GM18519 (cell line): Measurements from ENCODE around the gene F8.

Source experiments
- ATAC-seq: cut with Tn5 transposase; IDR thresholded peaks from one replicate; pipeline ENCODE4 v1.9.1; 2021; ENCODE audit warnings: mild to moderate bottlenecking, moderate library complexity; ENCODE audit not compliant: unreplicated experiment, low FRiP score

Gene F8

GRCh38 chrX:155022585-155022984 is at the start of gene F8:
Gene F8, minus strand, starts transcription at chrX:155022723. Its CDS starts 171 bp downstream, at chrX:155022552.
- ATAC-seq, result no peak

- no peak for ATAC-seq
Observed at GRCh38 chrX:155071694-155072280, 49.3 kb upstream of the F8 start.

GRCh38 chrX:155070975-155071693 is 48.6 kb upstream of the F8 start, which contains the start of the genes BRCC3, CMC4 and MTCP1:
Gene BRCC3, plus strand, starts transcription at chrX:155071508. Its CDS starts 20 bp downstream, at chrX:155071528.
Gene CMC4, minus strand, starts transcription at chrX:155071136. Its CDS starts 7,113 bp downstream, at chrX:155064023.
Gene MTCP1, minus strand, starts transcription at chrX:155071136. Its CDS starts 5,126 bp downstream, at chrX:155066010.
- peak; percentile 73 for ATAC-seq

GRCh38 chrX:155070663-155070974 is 48.1 kb upstream of the F8 start:
- ATAC-seq, result no peak

GRCh38 chrX:155070038-155070437 is 47.5 kb upstream of the F8 start:
- no peak for ATAC-seq

DNA sequence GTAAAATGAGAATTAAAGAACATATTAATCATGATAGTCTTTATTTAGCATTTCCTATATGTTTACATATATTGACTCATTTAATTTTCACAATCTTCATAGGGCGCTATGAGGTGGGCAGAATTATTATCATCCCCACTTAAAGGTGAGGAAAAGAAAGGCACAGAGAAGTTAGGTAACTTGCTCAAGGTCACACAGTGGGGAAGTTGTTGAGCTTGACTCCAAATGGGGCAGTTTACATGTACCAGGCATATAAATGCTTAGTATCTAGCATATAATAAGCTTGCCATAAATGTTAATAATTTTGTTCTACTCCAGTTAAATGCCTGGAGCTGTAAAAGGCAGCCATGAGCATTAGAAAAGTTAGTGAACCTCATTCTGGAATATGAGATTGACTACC is 46.9 kb upstream of the F8 start:
- ATAC-seq, result no peak

GRCh38 chrX:155068165-155068564 is 45.6 kb upstream of the F8 start:
- ATAC-seq, result no peak

DNA sequence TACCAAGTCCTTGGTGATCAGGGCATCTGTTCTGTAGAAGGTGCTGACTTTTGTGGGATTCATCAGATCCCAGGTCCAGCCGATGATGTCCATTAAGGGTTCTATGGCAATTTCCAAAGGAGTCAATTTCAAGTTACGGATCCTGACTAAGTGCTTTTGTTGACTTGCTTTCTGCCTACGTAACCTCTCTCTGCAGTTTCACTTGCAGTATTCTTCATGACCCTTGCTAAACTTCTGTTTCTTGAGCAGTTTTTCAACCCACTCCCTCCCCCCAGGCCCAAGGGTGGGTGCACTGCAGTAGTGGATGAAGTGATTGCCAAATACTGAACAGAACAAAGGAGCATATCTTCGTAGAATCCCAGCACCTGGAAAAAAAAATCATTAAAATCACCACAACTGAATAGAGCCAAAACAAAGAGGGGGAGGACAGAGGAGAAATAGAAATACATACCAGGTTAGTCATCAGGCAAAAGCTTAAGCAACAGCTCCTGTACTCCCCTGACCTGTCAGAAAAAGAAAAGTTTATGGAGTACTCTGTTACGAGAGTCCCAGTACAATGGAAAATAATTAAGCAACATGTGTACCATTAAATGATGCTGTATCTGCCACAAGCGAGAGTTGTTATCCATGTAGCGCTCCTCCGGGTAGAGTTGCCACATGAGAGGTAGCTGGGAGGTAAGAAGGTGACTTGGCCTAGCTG is 42.7 kb upstream of the F8 start:
- ATAC-seq, result no peak

DNA sequence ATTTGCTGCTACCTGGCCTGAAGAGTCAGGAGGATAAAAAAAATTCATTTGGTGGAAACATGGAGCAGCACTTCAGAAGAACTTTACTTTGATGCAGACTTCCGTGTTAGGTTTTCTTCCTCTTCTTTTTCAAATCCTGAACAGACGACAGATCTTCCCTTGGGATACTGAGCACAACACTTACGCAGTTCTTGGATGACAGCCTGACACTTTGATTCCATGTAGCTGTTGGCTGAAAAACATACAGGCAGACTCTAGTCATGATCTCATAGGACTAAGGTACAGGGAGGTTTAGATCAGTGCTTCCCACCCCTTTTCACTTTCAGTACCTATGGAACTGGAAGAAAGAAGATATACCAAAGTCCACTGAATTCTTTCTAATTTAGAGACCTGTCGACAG is 39.2 kb upstream of the F8 start:
- no peak for ATAC-seq

DNA sequence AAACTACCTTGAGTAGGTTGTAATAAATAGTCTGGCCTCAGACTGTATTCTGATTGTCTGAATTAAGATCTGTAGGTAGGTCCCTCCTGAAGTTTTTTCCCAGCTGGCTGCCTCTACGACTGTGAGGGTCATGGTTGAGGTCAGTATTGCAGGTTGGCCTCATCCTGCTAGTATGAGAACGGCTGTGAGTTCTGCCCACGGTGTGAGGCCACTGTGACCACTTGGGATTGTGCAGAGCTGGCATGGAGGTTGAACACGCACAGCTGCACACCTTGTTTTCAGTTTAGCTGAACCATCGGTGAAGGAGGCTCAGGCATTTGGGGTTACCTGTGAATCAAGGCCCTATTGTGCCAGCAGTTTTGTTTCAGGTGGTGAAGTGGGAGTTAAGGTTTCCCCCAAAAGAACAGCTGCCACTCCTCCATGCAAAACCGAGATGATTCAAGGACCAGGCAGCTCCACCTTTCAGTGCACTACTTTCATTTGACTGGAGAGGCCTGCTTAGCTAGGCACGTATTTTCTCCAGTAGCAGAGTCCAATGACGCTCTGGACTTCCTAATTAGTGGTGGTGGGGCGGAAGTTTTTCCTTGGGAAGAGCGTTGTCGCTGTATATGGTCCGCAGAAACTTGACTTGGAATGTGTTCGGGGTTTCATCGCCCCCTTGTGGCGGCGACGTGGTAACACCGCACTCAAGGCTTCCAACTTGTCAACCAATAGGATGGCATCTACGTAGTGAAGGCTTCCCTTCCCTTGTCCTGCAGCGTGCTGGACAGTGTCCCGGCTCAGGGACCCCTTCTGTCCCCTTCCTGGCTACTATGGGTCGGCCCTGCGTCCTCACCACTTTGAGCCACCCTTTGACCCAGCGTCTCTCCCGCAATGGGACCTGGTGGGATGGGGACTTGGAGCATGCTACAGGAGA is 34.6 kb upstream of the F8 start:
- ATAC-seq, result no peak

- ATAC-seq, result no peak
Observed at GRCh38 chrX:155056471-155056870, 33.9 kb upstream of the F8 start.

DNA sequence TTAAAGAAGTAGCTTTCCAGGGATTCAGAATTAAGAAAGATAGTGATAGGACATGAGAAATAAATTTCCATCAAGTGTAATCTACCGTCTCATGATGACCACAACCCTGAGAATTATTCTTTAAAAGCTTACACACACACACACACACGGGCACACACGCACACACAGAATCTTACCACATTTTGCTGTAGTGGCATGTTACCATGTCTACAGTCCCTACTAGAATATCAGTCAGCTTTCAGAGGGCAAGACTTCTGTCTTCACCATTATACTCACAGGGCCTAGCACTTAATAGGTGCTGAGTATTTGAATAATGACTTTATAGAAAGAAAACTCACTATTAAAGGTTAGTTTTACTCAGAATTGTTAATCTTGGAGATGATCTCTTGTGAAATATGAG is 33.0 kb upstream of the F8 start:
- ATAC-seq, result no peak

DNA sequence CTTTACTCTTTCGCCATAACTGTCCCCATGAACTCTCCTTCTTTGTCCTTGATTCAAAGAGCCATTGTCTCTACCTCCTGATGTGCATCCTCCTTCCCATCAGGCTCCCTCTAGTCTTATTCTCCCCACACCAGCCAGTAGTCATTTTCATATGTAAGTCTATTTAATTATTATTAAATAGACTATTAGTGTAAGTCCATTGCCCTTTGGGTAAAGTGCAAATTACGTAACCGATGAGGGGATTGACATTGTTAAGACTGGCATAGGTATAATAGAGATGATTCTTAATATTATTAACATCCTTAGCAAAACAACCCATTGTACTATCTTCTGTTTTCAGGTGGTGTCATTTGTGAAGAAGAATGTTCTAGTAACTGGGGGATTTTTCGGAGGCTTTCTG is 31.7 kb upstream of the F8 start:
- ATAC-seq, result no peak

DNA sequence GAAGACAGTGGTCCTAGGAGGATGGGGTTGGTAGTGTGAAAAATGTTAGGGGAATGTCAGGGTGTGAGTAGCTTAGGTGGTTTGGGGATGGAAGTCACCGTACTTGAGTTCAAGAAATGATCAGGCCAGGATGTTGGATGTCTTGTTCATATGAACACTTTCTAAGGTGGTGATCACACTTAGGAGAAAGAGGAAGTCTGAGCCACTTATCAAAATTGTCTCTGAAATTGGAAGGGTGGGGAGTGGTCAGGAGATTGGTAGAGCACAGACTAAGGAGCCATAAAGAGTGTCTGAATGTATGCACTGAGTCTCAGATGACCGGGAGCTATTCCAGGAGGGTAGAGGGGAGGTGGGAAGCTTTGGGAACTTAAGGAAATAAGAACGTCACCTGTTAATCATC is 31.1 kb upstream of the F8 start:
- no peak for ATAC-seq

DNA sequence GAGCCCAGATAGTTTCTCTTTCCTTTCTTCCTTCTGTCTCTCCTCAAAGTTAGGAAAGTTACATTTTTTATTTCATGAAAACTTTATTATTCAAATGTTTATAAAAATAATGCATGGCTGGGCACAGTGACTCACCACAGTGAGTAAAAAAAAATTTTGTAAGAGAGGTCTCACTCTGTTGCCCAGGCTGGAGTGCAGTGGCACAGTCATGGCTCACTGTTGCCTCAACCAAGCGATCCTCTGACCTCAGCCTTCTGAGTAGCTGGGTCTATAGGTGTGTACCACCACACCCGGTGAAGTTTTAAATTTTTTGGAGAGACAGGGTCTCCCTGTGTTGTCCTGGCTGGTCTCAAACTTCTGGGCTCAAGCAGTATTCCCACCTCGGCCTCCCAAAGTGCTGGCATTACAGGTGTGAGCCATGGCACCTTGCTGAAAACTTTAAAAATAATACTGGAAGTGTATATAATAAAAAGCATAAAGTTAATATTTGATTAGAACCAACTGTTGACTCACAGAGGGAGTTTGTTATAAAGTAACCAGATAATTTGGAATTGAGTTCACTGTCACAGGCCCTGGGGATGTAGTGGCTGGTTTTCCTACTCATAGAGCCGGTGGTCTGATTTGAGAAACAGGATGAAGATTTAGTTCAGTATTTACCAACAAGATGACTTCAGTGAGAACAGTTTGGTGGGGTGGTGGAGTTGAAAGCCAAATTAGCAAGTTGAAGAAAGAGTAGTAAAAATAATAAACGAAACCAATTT is 30.4 kb upstream of the F8 start:
- ATAC-seq, result no peak

GRCh38 chrX:155048977-155049619 is 26.6 kb upstream of the F8 start:
- ATAC-seq, result no peak

GRCh38 chrX:155046811-155047528 is 24.4 kb upstream of the F8 start:
- no peak for ATAC-seq

DNA sequence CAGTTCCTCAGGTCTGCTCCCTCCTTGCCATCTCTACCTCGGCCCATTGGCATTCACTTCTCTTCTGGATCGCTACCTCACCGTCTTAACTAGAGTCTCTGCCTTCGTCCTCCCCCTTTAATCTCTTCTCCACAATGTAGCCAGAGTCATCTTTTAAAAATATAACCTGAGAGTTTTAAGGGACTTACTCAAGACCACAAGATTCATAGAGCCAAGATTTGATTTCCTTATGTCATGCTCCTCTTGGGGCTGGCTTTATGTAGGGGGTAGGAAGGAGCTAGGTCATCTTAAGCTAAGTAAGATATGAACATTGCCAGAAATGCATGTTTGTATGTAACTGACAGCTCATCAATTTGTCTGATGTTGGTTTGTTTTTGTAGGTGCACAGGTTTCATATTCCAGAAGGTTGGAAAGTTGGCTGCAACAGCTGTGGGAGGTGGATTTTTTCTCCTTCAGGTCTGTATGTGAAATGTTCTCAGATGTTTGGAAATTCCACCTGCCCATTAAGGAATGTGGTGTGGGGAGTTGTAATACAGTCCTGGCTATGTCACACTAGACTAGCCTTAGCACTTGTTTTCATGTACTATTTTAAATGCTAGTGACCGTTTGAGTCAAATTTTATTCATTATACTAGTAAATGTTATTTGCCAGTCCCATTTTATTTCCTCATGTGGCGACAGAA is 23.7 kb upstream of the F8 start:
- no peak for ATAC-seq
